IMR-90 (cell line): ENCODE measurements around the gene BRPF1. TPM values are rescaled to one million over a fixed set of nuclear protein-coding genes. Genes with fewer than 3 reads are reported as not detected.

Source experiments
- ATAC-seq: fragments of 200-7000 bp; cut with Tn5 transposase; 2 replicates; pipeline ENCODE4 v1.9.1; 2020; ENCODE audit warnings: low read depth, mild to moderate bottlenecking, moderate library complexity
- BruUV-seq: library from RNA; stranded (reverse); fragments of 400-500 nt; replicated peaks from 2 replicates; lab custom pipeline; 2021; lab: Mats Ljungman, UMichigan
- CTCF ChIA-PET: fragments of 300-600 bp; formaldehyde crosslinking; extraction: SDS; loops from one replicate; lab custom pipeline; 2021; ENCODE audit warnings: antibody characterized with exemption; lab: Yijun Ruan, JAX
- POLR2A ChIA-PET: fragments of 300-600 bp; sonication (Branson Sonifier 250); formaldehyde crosslinking; loops from one replicate; lab custom pipeline; 2022; ENCODE audit warnings: antibody characterized with exemption; ENCODE audit not compliant: unreplicated experiment; lab: Charles Lee
- DNase-seq: peaks from one replicate; pipeline ENCODE4 v3.0.0; 2013
- H2AFZ ChIP-seq: replicated peaks from 2 replicates; pipeline ENCODE3; 2013; ENCODE audit warnings: low read length, mild to moderate bottlenecking; ENCODE audit not compliant: poor library complexity
- H2AK5ac ChIP-seq: 2 replicates; pipeline ENCODE4 v1.6.1; 2013; ENCODE audit warnings: low read depth, low read length, inconsistent platforms
- H2AK9ac ChIP-seq: replicated peaks from 2 replicates; pipeline ENCODE3; 2013; ENCODE audit warnings: mild to moderate bottlenecking, low read depth, low read length, moderate library complexity; ENCODE audit not compliant: poor library complexity
- H2BK120ac ChIP-seq: 2 replicates; pipeline ENCODE4 v1.6.1; 2013; ENCODE audit warnings: low read depth, low read length, inconsistent platforms
- H2BK15ac ChIP-seq: 3 replicates; pipeline ENCODE4 v1.6.1; 2013; ENCODE audit warnings: low read depth, low read length, inconsistent platforms
- H2BK20ac ChIP-seq: 2 replicates; pipeline ENCODE4 v1.6.1; 2013; ENCODE audit warnings: low read depth, mild to moderate bottlenecking, inconsistent platforms, low read length, moderate library complexity
- H2BK5ac ChIP-seq: 2 replicates; pipeline ENCODE4 v1.6.1; 2013; ENCODE audit warnings: mild to moderate bottlenecking, low read depth, low read length, inconsistent platforms; ENCODE audit not compliant: poor library complexity, severe bottlenecking
- H3K14ac ChIP-seq: replicated peaks from 2 replicates; pipeline ENCODE4 v1.6.1; 2013; ENCODE audit warnings: low read depth, low read length, inconsistent platforms
- H3K18ac ChIP-seq: 2 replicates; pipeline ENCODE4 v1.6.1; 2013; ENCODE audit warnings: low read depth, low read length, control low read depth
- H3K23ac ChIP-seq: 2 replicates; pipeline ENCODE4 v1.6.1; 2013; ENCODE audit warnings: low read depth, low read length, inconsistent platforms
- H3K27ac ChIP-seq: 2 replicates; pipeline ENCODE4 v1.5.1; 2013; ENCODE audit warnings: mild to moderate bottlenecking, control low read depth, low read length; ENCODE audit not compliant: insufficient read depth
- H3K27me3 ChIP-seq: 2 replicates; pipeline ENCODE4 v1.6.1; 2013; ENCODE audit warnings: low read length; ENCODE audit not compliant: control insufficient read depth, insufficient read depth
- H3K36me3 ChIP-seq: 2 replicates; pipeline ENCODE4 v1.6.1; 2013; ENCODE audit warnings: low read length, mixed read lengths; ENCODE audit not compliant: control insufficient read depth, insufficient read depth
- H3K4ac ChIP-seq: 2 replicates; pipeline ENCODE4 v1.6.1; 2013; ENCODE audit warnings: low read depth, low read length, inconsistent platforms
- H3K4me1 ChIP-seq: 2 replicates; pipeline ENCODE4 v1.6.1; 2013; ENCODE audit warnings: low read length, mixed read lengths; ENCODE audit not compliant: control insufficient read depth, insufficient read depth
- H3K4me2 ChIP-seq: 2 replicates; pipeline ENCODE4 v1.6.1; 2013; ENCODE audit warnings: low read depth, mild to moderate bottlenecking, control low read depth, low read length, moderate library complexity
- H3K4me3 ChIP-seq: 2 replicates; pipeline ENCODE4 v1.5.1; 2013; ENCODE audit warnings: low read depth, mild to moderate bottlenecking, control low read depth, low read length, moderate library complexity; ENCODE audit not compliant: insufficient read depth
- H3K56ac ChIP-seq: 2 replicates; pipeline ENCODE4 v1.6.1; 2013; ENCODE audit warnings: low read length, inconsistent platforms; ENCODE audit not compliant: insufficient read depth; ENCODE audit errors: extremely low read depth
- H3K79me1 ChIP-seq, 2 experiments: 2 replicates each; pipeline ENCODE4 v1.6.1; 2013; ENCODE audit warnings: low read length in 2 of 2, inconsistent platforms in 1 of 2, low read depth in 1 of 2
- H3K9ac ChIP-seq: 2 replicates; pipeline ENCODE4 v1.6.1; 2013; ENCODE audit warnings: low read depth, low read length, control low read depth
- H3K9me1 ChIP-seq: 2 replicates; pipeline ENCODE4 v1.6.1; 2013; ENCODE audit warnings: low read length, inconsistent platforms; ENCODE audit not compliant: insufficient read depth
- H3K9me3 ChIP-seq: 2 replicates; pipeline ENCODE4 v1.6.1; 2013; ENCODE audit warnings: low read length; ENCODE audit not compliant: control insufficient read depth, insufficient read depth
- H4K20me1 ChIP-seq: 2 replicates; pipeline ENCODE4 v1.6.1; 2013; ENCODE audit warnings: low read length, inconsistent platforms; ENCODE audit not compliant: insufficient read depth
- H4K5ac ChIP-seq: 2 replicates; pipeline ENCODE4 v1.6.1; 2013; ENCODE audit warnings: mild to moderate bottlenecking, low read depth, low read length, control low read depth
- H4K8ac ChIP-seq, 2 experiments: 2 replicates each; pipeline ENCODE4 v1.6.1; 2013; ENCODE audit warnings: low read depth in 2 of 2, low read length in 2 of 2, control low read depth in 1 of 2, inconsistent platforms in 1 of 2
- H4K91ac ChIP-seq: 2 replicates; pipeline ENCODE4 v1.6.1; 2013; ENCODE audit warnings: low read depth, low read length, inconsistent platforms; ENCODE audit not compliant: insufficient read depth
- BHLHE40 ChIP-seq: fragments of 150-350 bp; IDR thresholded peaks from 2 replicates; pipeline ENCODE4 v1.6.1; 2016; ENCODE audit warnings: mild to moderate bottlenecking, low read depth, low read length
- ELK1 ChIP-seq: fragments of 150-350 bp; IDR thresholded peaks from 2 replicates; pipeline ENCODE4 v1.6.1; 2016; ENCODE audit warnings: low read depth, mild to moderate bottlenecking, low read length, moderate library complexity, borderline replicate concordance
- FOS ChIP-seq: fragments of 150-350 bp; IDR thresholded peaks from 2 replicates; pipeline ENCODE4 v1.6.1; 2016; ENCODE audit warnings: low read depth, low read length
- MAZ ChIP-seq: IDR thresholded peaks from 2 replicates; pipeline ENCODE4 v1.6.1; 2012; ENCODE audit warnings: low read depth, mild to moderate bottlenecking, low read length, improper control_type of control experiment, moderate library complexity, borderline replicate concordance
- POLR2A ChIP-seq: IDR thresholded peaks from 2 replicates; pipeline ENCODE4 v1.6.1; 2012; ENCODE audit warnings: mild to moderate bottlenecking, low read depth, low read length
- WGBS, 2 experiments: methylation state at CpG; one replicate each; pipeline versions ENCODE4 v1.1.5 to v1.1.7; 2013; ENCODE audit warnings: missing lambda C conversion rate in 2 of 2; ENCODE audit not compliant: insufficient read length in 1 of 2; ENCODE audit errors: extremely low coverage in 2 of 2; 5-methylcytosine and 5-hydroxymethylcytosine counted together
- dilution Hi-C: fragments of 300-500 bp; cut with HindIII; formaldehyde crosslinking; loops from one replicate; pipeline ENCODE4 v1.14.3; 2018; ENCODE audit warnings: low sequenced_read_pairs; ENCODE audit not compliant: unreplicated experiment
- in situ Hi-C: fragments of 300-500 bp; cut with MboI; formaldehyde crosslinking; loops from 3 replicates; pipeline ENCODE4 v1.14.3; 2019; ENCODE audit warnings: low sequenced_read_pairs, inconsistent platforms, mixed read lengths
- intact Hi-C: fragments of 100-400 bp; cut with micrococcal nuclease; formaldehyde crosslinking; loops from 2 replicates; pipeline ENCODE4 v1.10.0; 2022
- polyA plus RNA-seq, 3 experiments: library from polyadenylated mRNA; depleted of rRNA; stranded (reverse); fragments of >200 nt; gene quantifications; 2 replicates each; pipeline ENCODE4 v1.2.3, GENCODE V29; 2012; ENCODE audit warnings: low replicate concordance in 1 of 3
- total RNA-seq: library from RNA; depleted of rRNA; stranded (reverse); fragments of >200 nt; gene quantifications from 2 replicates; pipeline ENCODE4 v1.2.3, GENCODE V29; 2012

BRPF1 gene
- total and polyA plus RNA-seq, 2 of the 4 experiments (the other 2 are of a cell fraction) = 13.6 to 15.6 TPM

- no peak for TF ChIP-seq FOS
Measured at GRCh38 chr3:9690451-9691450, 40.8 kb upstream of the BRPF1 start (continued).

GRCh38 chr3:9691636-9692035 lies 39.9 kb upstream of the BRPF1 start:
- Histone ChIP-seq H2BK15ac (no peak overlapping the region), H3K14ac (no peak overlapping the region), H2BK5ac (no peak overlapping the region), H3K4ac (no peak overlapping the region), H3K27ac (no peak overlapping the region), H3K56ac (no peak overlapping the region), H3K36me3 (peaks cover 62% of the 10 kb centered on the region), H3K23ac (no peak overlapping the region), H3K79me1 (no peaks in the 10 kb centered on the region), H2AK5ac (no peak overlapping the region), H2AK9ac (no peak overlapping the region), H4K5ac (no peak overlapping the region), H3K9ac (no peak overlapping the region), H2BK120ac (no peak overlapping the region), H4K20me1 (no peaks in the 10 kb centered on the region; the same call in 1 of the 2 replicates), H3K27me3 (no peaks in the 10 kb centered on the region), H3K4me1 (no peaks in the 10 kb centered on the region), H3K4me2 (no peak overlapping the region), H2BK20ac (no peak overlapping the region), H4K91ac (no peak overlapping the region), H3K9me1 (no peaks in the 10 kb centered on the region; the same call in 1 of the 2 replicates), H3K9me3 (no peaks in the 10 kb centered on the region), H3K4me3 (no peak overlapping the region), H4K8ac (no peak overlapping the region), H3K18ac (no peak overlapping the region), H2AFZ (no peak overlapping the region)
- no CpG with 5 or more reads among the region's 2 CpGs for WGBS, 2 experiments
- ATAC-seq = no peak
- in situ Hi-C loops = no loop called here
- DNase-seq = no peak
- dilution Hi-C loops = no loop called here
- BruUV-seq = no TSS peak
- ChIA-PET CTCF (no interaction called here), POLR2A (interaction anchor here (0.5 kb wide), 1 partner anchor 27 kb away, joined by 17 read pairs; no protein-coding TSS in a partner anchor)
- intact Hi-C loops = no loop called here
- TF ChIP-seq ELK1 = no peak
- TF ChIP-seq BHLHE40 = no peak
- no peak for TF ChIP-seq MAZ
- no peak for TF ChIP-seq POLR2A
